Measurements from ENCODE around the gene EBPL. TPM values are rescaled to one million over a fixed set of nuclear protein-coding genes. Genes with fewer than 3 reads are reported as not detected.

The EBPL gene
- total and polyA plus RNA-seq, 11 donors, result 3.2 to 13.8 (median 5.8) TPM

DNA sequence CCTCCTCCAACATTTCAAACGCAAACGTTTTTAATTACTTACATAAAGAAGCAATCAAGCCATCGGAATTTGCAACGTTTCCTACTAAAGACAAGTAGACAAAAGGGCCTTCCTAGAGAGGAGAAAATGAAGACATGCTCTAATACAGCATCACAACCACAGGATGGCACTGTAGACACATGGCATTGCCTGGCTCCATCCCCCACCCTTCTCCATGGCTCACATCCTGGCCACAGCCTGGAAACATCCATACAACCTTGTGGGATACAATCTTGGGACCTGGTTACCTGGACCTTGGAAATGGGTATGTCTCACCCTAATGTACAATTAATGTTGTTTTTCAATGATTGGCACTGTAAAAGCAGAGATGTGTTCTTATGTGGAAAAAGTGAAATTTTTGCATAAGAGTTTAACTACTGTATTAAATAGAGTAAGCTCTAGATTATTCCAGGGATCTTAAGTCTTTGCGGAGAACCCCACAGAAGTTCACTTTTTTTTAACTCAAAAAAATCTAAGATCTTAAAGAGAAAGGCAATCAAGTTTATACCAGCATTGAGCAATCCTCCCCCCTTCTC is 21.5 kb downstream of the EBPL start:
- DNase-seq (peak in 4 of 5 donors; percentile 36 to 53 (median 48)), ATAC-seq (peak; percentile 89 to 96 (median 93))
- TF ChIP-seq CTCF (IDR thresholded peaks at IDR 0.05) (peak; percentile 55 to 84 (median 65)), POLR2A (IDR thresholded peaks at IDR 0.05) (no peak)
- 35 to 64% (median 48%) methylated on average over 5 of the region's 5 CpGs for WGBS, 4 donors
- intact Hi-C loops (cut with DNase I), result loop anchor here in 9 of 10 donors (1.0 to 10.0 kb wide), 6 partner anchors 125 to 1402 kb away; partner anchors contain the start of gene KPNA3 (in 1 of the 9)
- peaks cover 0 to 9% (median 0%) of the 10 kb centered on the region in 12 donors for H3K4me1 ChIP-seq
- no peak overlapping the region for H3K4me3 ChIP-seq
- H3K9me3 ChIP-seq, result no peaks in the 10 kb centered on the region
- H3K27ac ChIP-seq, result no peak overlapping the region
- no peaks in the 10 kb centered on the region for H3K27me3 ChIP-seq
- peaks cover 0 to 15% (median 5%) of the 10 kb centered on the region in 9 donors for H3K36me3 ChIP-seq

DNA sequence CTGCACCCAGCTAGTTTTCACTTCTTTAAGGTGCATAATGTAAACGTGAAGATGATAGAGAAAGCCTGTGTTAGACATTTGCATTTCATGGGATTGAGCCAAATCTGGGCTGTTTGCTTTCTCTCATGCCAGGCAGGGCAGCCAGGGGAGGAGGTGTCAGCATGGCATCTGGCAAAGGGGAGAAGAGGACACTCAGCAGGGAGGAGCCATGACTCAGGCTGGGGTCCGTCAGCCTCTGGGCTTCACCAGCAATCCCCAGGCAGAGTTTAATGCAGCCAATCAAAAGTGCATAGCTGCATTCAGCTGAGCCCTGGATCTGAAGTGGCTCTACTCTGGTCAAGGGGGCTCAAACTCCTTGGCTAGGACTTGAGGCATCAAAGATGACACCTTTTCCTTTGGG is 23.5 kb downstream of the EBPL start:
- H3K27me3 ChIP-seq, result no peaks in the 10 kb centered on the region
- 45 to 72% (median 60%) methylated on average over 2 of the region's 2 CpGs for WGBS, 4 donors
- no peaks in the 10 kb centered on the region for H3K9me3 ChIP-seq
- no peak overlapping the region for H3K4me3 ChIP-seq
- H3K4me1 ChIP-seq, result peaks cover 0 to 9% (median 0%) of the 10 kb centered on the region in 12 donors
- TF ChIP-seq CTCF (IDR thresholded peaks at IDR 0.05) (no peak), POLR2A (IDR thresholded peaks at IDR 0.05) (no peak)
- no peak overlapping the region for H3K27ac ChIP-seq
- H3K36me3 ChIP-seq, result peaks cover 0 to 19% (median 8%) of the 10 kb centered on the region in 9 donors
- intact Hi-C loops (cut with DNase I), result loop anchor here in 5 of 10 donors (5.0 to 10.0 kb wide), 4 partner anchors 175 to 1405 kb away; no protein-coding TSS in a partner anchor
- ATAC-seq (peak in 1 of 4 donors; percentile 29), DNase-seq (no peak)

GRCh38 chr13:49664606-49665005 is 26.7 kb downstream of the EBPL start:
- no peaks in the 10 kb centered on the region for H3K9me3 ChIP-seq
- H3K27ac ChIP-seq, result no peak overlapping the region
- H3K36me3 ChIP-seq, result peaks cover 0 to 31% (median 14%) of the 10 kb centered on the region in 9 donors
- no peaks in the 10 kb centered on the region for H3K27me3 ChIP-seq
- TF ChIP-seq POLR2A (IDR thresholded peaks at IDR 0.05), result no peak
- TF ChIP-seq CTCF (IDR thresholded peaks at IDR 0.05), result no peak
- no peak overlapping the region for H3K4me3 ChIP-seq
- DNase-seq, result no peak
- WGBS, 4 donors, result 87 to 88% (median 88%) methylated on average over 4 of the region's 4 CpGs
- no peak for ATAC-seq
- H3K4me1 ChIP-seq, result no peaks in the 10 kb centered on the region
- intact Hi-C loops (cut with DNase I), result loop anchor here in 5 of 10 donors (5.0 to 10.0 kb wide), 4 partner anchors 178 to 1408 kb away; no protein-coding TSS in a partner anchor

GRCh38 chr13:49657241-49657641 is 34.0 kb downstream of the EBPL start:
- ATAC-seq, result no peak
- no peaks in the 10 kb centered on the region for H3K9me3 ChIP-seq
- 83 to 89% (median 86%) methylated on average over 9 of the region's 9 CpGs for WGBS, 4 donors
- H3K27me3 ChIP-seq, result no peaks in the 10 kb centered on the region
- H3K4me3 ChIP-seq, result no peak overlapping the region
- intact Hi-C loops (cut with DNase I), result loop anchor here in 1 of 10 donors (10.0 kb wide), 1 partner anchor 188 kb away; no protein-coding TSS in a partner anchor
- DNase-seq, result no peak
- peaks cover 0 to 4% (median 0%) of the 10 kb centered on the region in 12 donors for H3K4me1 ChIP-seq
- peaks cover 0 to 19% (median 0%) of the 10 kb centered on the region in 9 donors for H3K36me3 ChIP-seq
- TF ChIP-seq CTCF (IDR thresholded peaks at IDR 0.05), result no peak
- no peak for TF ChIP-seq POLR2A (IDR thresholded peaks at IDR 0.05)
- H3K27ac ChIP-seq, result no peak overlapping the region

All from heart left ventricle (tissue), 16 donors.